Renal pelvis (tissue), 4 donors: ENCODE results near the gene ARHGAP10. TPM values are rescaled to one million over a fixed set of nuclear protein-coding genes. Genes with fewer than 3 reads are reported as not detected.
"Not testable (repeated sequence)": the region's sequence is repeated elsewhere in the genome, so short reads cannot be mapped to it uniquely, and the experiment has no call there.

Experiments
- DNase-seq: peaks from one replicate; pipeline ENCODE4 v3.0.0-alpha.2; 2013
- polyA plus RNA-seq, 3 donors: library from polyadenylated mRNA; unstranded; fragments of 120-200 nt; gene quantifications; one replicate each; pipeline ENCODE4 v1.2.1, GENCODE V29; 2013; ENCODE audit not compliant: insufficient read length in 3 of 3

Gene ARHGAP10
- polyA plus RNA-seq, 3 donors = 19.1 to 20.2 (median 20.1) TPM

GRCh38 chr4:147981305-147981704 lies 249.4 kb downstream of the ARHGAP10 start:
- no peak for DNase-seq

DNA sequence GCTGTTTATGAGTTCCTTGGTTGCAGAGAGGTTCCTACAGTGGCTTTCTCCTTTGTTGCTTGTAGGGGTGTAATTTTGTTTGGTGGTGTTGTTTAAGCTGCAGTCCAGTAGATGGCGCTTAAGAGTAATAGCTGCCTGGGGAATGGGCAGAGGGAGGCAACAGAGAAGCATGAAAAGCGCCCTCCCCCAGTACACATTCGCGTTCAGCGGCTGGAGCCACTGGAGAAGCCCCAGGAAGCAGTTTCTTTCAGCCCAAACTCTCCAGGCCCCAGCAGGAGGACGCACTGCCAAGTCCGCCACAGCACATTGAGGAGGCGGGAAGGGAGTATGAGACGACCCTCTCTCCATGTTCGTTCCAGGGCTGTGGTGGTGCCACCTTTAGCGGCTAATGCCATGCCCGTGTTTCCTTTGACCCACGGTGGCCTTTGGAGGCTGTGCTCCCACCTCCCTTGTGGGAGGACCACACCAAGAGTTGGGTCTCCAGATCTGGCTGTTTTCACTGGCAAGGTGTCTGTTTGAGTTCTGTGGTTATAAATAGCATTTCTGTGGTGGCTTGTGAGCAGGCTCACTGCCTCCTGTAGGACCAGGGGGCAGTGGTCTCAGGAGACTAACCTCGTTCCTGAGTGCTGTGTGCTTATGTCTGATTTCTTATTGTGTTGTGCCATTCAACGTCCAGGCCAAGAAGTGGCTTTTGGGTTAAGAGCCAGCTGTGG lies 252.3 kb downstream of the ARHGAP10 start:
- DNase-seq = no peak

DNA sequence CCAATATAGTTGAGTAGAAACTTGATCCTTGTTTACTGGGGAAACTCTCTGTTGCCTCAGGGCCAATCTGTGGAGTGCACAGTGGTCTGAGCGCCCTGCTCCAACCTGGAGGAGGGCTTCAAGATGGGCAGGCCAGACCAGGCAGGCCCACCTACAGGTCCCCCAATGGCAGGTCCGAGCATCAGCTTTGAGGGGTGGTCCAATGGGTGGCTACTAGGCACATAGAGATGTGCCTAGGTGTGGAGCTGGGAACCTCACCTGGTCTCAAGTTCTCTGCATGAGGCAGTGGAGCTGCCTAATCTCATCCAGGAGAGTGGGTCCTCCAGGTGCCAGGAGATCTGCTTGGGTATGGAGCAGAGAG lies 252.9 kb downstream of the ARHGAP10 start:
- DNase-seq = no peak

- DNase-seq = no peak
Observed at GRCh38 chr4:147985376-147985775, 253.5 kb downstream of the ARHGAP10 start.

- no peak for DNase-seq
Observed at GRCh38 chr4:147987252-147987651, 255.4 kb downstream of the ARHGAP10 start.

DNA sequence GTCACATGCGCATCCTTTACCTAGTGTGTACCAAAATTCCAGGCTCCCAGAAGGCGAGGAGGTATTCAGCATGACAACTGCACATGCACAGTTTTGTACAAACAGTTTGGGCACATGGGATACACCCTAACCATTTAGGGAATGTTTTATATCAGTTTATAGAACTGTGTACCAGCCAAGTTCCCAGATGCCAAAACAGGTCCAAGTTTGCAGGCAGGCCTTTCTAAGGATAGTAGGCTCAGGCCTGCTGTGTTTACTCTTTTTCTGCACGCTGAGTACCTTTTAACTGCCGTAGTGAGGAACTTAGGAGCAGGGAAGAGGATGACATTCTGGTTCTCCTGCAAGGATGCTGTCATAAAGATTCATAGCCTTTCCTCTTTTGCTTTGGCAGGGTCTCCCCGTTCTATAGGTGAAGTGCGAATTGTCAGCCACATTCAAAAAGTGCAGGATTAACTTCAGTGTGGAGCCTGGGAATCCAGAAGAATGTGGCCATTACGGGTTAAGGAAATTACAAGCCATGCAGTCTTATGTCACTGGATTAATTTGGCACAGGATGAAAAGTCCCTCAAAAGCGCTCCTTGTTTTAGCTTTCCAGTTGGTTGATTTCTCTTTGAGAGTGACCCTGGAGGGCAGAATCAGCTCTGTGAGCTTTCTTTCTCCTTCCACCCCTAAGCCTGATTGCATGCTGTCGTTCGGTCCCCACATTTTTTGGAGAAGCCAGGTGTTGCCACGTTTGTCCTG lies 259.8 kb downstream of the ARHGAP10 start:
- DNase-seq = no peak

- DNase-seq = no peak
Observed at GRCh38 chr4:147994076-147994475, 262.2 kb downstream of the ARHGAP10 start.

DNA sequence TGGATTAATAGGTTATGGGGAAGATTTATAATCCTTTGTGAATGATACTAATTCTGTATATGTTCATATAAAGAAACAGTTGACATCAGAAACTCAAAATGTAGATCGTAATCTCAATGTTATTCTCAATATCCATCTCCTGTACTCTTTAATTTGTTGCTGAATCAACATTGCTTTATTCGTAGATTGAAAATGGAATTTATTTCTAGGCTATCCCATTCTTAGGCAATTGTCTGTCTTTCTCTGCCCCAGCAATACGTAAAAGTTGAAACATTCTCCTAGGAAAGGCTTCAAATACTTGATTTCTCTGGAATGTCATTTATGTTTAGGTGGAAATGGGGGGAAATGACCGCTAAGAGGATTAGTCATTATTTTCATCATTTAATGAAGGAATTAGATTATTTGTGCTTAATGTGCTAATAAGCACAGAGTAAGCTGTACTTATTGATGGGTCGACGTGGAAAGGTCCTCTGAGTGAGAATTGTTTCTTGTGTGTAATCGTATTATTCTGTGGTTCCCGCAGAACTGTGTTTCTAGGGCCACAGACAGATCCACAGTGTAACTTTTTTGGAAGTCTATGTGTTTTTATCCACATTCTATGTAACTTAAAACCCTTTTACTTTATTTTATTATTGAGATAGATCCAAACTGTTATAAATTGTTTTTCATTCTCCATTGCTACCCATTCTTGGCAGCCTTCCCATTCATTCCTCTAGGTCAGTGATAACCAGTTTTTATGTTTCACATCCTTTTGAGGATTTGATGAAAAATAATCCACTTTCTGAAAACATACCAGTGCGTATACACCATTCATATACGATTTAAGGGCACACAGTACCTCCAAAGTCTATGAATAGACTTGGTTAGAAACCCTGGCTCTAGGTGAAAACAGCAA lies 262.9 kb downstream of the ARHGAP10 start:
- DNase-seq = no peak

DNA sequence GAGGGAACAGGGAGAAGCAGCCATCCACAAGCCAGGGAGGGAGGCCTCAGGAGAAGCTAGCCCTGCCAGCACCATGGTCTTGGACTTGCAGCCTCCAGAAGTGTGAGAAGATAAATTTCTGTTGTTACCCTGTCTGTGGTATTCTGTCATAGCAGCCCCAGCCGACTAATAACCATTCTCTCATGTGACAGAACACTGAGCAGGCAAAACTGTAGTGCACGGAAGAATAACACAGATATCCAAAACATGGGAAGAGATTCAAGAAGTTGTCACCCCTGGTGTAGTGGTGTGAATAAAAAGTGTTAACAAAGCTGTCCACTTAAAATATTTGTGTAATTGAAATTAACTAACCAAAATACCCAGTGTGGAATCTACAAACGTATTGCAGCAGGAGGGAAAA lies 265.0 kb downstream of the ARHGAP10 start:
- no peak for DNase-seq

GRCh38 chr4:148000038-148000437 lies 268.1 kb downstream of the ARHGAP10 start:
- not testable (repeated sequence) for DNase-seq

DNA sequence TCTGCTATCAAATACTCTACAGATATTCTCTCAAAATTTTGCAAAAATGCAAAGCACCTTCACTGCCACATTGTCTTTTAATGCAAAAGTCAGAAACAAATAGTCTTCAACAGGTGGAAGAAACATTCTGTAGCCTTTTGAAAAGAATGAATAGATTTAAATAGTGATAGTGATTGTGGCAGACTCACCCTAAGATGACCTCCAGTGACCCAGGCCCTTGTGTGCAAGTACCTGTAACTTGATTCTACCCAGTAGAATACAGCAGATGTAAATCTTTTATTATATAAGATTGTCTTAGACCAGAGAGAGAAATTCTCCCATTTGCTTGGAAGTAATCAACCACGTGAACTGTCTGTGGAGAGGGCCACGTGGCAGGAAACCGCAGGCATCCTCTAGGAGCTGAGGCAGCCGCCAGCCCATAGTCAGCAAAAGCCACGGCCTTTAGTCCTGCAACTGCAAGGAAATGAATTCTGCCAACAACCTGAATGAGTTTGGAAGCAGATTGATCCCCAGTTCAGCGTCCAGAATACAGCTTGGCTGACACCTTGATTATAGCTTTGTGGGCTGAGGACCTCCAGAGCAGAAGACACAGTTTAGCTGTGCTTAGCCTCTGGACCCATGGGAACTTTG lies 272.5 kb downstream of the ARHGAP10 start:
- no peak for DNase-seq

DNA sequence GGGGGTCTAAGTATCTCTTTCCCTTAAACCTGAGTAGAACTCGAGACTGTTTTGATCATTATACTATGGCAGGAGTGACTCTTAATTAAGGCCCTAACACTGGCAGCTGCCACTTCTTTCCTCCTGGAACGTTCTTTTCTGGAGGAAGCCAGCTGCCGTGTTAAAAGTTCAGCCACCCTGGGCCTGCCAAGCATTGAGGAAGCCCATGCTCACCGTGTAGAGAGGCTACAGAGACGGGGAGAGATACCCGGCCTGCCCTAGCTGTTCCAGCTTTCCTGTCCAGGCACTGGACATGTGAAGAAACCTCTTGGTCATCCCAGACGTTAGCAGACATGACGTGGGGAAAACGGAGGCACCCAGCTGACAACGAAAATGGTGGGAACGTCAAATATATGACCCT lies 274.1 kb downstream of the ARHGAP10 start:
- no peak for DNase-seq

DNA sequence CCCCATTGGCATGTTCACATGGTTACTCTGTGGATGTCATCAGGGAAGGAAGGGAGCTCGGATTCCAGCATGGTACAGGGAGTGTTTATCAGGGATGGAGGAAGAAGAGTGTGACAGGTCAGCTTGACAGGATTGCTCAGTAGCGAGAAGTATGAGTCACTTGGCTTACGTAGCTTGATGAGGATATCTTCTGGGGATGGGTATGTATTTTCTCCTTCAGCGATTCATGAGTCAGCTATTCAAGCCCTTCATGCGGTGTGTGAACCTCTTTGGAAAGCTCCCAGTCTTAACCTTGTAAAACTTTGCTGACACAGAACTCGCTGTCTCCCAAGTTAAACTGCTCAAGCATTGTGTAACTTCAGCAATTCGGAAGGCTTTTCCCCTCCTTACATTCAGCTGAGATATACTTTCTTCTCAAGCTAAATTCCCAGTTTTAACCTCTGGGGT lies 275.4 kb downstream of the ARHGAP10 start:
- no peak for DNase-seq

GRCh38 chr4:148007792-148008191 lies 275.9 kb downstream of the ARHGAP10 start:
- DNase-seq = no peak

GRCh38 chr4:148015058-148015457 lies 283.2 kb downstream of the ARHGAP10 start:
- DNase-seq = no peak

GRCh38 chr4:148015468-148015867 lies 283.6 kb downstream of the ARHGAP10 start:
- no peak for DNase-seq

DNA sequence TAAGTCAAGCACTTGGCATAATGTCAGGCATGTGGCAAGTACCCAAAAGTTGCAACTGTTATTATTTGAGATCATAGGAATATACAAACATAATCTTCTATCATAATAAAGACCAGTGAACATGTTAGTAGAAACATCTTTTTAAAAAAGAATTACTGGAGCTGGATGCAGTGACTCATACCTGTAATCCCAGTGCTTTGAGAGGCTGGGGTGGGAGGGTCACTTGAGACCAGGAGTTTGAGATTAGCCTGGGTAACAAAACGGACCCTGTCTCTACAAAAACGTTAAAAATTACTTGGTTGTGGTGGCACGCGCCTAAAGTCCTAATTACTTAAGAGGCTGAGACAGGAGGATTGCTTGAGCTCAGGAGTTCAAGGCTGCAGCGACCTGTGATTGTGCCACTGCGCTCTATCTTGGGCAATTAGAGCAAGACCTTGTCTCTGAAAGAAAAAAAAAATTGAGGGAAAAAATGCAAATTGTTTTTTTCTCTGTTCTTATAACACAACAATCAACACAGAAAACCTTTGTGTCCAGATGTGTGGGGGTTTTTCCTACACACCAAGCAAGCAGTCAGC lies 284.3 kb downstream of the ARHGAP10 start:
- no peak for DNase-seq

DNA sequence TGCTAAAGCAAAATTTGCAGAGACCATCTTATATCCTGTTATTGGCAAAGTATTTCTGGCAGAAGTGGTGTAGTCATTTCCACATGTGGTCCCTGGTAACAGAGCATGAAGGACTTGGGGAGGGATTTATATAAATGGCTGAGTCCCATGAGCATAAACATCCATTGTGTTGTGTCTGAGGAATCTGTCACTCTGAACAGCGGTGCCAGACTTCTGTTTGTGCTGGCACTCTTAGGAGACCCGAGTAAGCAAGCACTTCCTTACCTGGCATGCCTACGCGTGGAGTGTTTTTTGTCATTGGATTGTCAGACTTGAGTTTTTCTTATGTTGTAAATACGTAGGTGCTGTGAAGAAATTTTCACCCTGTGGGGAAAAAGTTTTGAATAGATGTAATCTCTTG lies 285.9 kb downstream of the ARHGAP10 start:
- no peak for DNase-seq

DNA sequence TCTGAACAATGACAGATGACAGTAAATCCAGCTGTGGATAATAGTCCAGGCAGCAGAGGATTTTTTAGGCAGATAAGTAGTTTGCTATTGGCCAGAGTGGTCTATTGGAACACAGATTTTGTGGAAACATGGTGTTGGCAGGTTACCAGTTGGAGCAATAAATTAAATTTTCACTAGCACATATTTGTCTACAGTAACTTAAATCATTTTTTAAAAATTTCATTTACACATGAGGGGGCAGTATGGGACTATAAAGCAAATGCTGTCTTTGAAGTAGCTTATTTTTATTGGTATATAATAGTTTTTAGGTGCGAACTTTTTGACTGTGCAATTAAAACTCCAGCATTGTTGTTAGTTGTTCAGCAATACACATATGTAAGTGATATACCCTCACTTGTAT lies 289.8 kb downstream of the ARHGAP10 start:
- DNase-seq = no peak

- DNase-seq = no peak
Observed at GRCh38 chr4:148022975-148023374, 291.1 kb downstream of the ARHGAP10 start.

DNA sequence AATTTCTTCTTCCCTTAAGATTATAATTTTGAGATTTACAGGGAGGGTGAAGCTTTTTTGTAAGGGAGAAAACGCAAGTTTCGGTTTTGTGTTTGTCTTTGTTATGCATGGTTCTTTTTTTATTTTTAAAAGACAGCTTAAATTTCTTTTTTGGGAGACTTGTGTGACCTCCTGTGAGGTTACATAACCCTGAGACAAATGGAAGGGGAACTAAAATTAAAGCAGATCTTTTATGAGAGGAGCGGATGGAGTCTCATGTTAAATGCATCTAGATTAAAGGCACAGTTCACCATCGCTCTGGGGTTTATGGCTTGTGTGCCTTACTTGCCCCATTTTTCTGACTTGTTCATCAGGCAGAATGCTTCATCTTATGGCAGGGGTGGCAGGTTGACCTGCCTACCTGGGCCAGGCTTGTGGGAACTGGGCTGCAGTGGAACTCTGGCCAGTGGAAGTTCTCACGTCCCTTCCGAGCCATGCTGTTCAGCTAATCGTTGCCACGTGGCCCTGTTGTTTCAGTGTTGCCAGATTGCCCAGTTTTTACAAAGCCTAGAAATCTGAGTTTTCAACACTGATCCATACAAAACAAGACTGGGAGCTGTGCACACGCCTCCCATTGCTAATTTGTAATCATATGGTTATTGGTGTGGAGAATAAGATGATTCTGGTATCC lies 291.8 kb downstream of the ARHGAP10 start:
- no peak for DNase-seq
